ENCODE measurements around the gene DPP3.

Gene DPP3

GRCh38 chr11:66510990-66511339 is 30.7 kb downstream of the DPP3 start:
- Histone ChIP-seq H3K4ac (ENCODE audit: low read depth, low read length) (peak overlapping the region; percentile 73), H3K79me2 (ENCODE audit: control insufficient read depth, insufficient read depth, low read length, poor library complexity) (peaks cover 3% of the 10 kb centered on the region), H2AK5ac (ENCODE audit: low read length) (peak overlapping the region; percentile 85), H3K27me3 (ENCODE audit: insufficient read depth, low read length) (no peaks in the 10 kb centered on the region), H4K8ac (ENCODE audit: low read depth, low read length) (peak overlapping the region; percentile 94), H3K4me1 (ENCODE audit: control insufficient read depth in 1 of 2, insufficient read depth in 2 of 2, low read length in 2 of 2) (peaks cover 3 to 4% of the 10 kb centered on the region in 2 experiments), H3K4me2 (ENCODE audit: low read length) (peak overlapping the region; percentile 84), H4K91ac (ENCODE audit: low read depth, low read length) (peak overlapping the region; percentile 31), H3K27ac (ENCODE audit: low read depth, low read length) (no peak overlapping the region), H2BK12ac (ENCODE audit: low read length) (no peak overlapping the region), H2BK5ac (ENCODE audit: low read depth, low read length, poor library complexity) (peak overlapping the region; percentile 24), H3K36me3 (ENCODE audit: control insufficient read depth in 1 of 2, insufficient read depth in 2 of 2, low read length in 2 of 2) (peaks cover 20 to 29% of the 10 kb centered on the region in 2 experiments), H2BK120ac (ENCODE audit: insufficient read depth, low read length, poor library complexity) (no peak overlapping the region), H3K9me3 (ENCODE audit: insufficient read depth, low read depth, low read length) (peaks cover 2% of the 10 kb centered on the region), H3K14ac (ENCODE audit: low read length) (peak overlapping the region; percentile 26), H3K9ac (ENCODE audit: low read length) (peak overlapping the region; percentile 81), H3K18ac (ENCODE audit: low read length) (peak overlapping the region; percentile 50), H3K4me3 (ENCODE audit: low read depth, low read length) (peak overlapping the region; percentile 86), H2AFZ (ENCODE audit: insufficient read depth, low read length, poor library complexity) (peak overlapping the region; percentile 53), H3K79me1 (ENCODE audit: low read length) (peaks cover 2% of the 10 kb centered on the region), H3K23ac (ENCODE audit: low read length) (no peak overlapping the region), H4K12ac (ENCODE audit: low read depth, low read length) (peak overlapping the region; percentile 70)
- DNase-seq: no peak
- WGBS (ENCODE audit: extremely low coverage, insufficient coverage, insufficient read length): no CpG with 5 or more reads among the region's 5 CpGs

- H3K4me1 ChIP-seq (ENCODE audit: control insufficient read depth in 1 of 2, insufficient read depth in 2 of 2, low read length in 2 of 2): no peaks in the 10 kb centered on the region
- no peak overlapping the region for H4K8ac ChIP-seq (ENCODE audit: low read depth, low read length)
- no peak overlapping the region for H2AK5ac ChIP-seq (ENCODE audit: low read length)
- no peak overlapping the region for H3K9ac ChIP-seq (ENCODE audit: low read length)
- no peak overlapping the region for H3K27ac ChIP-seq (ENCODE audit: low read depth, low read length)
- no peak overlapping the region for H2AFZ ChIP-seq (ENCODE audit: insufficient read depth, low read length, poor library complexity)
- H3K23ac ChIP-seq (ENCODE audit: low read length): no peak overlapping the region
- H3K36me3 ChIP-seq (ENCODE audit: control insufficient read depth in 1 of 2, insufficient read depth in 2 of 2, low read length in 2 of 2): peaks cover 30 to 41% of the 10 kb centered on the region in 2 experiments
- DNase-seq: no peak
- no peak overlapping the region for H3K4me2 ChIP-seq (ENCODE audit: low read length)
- H3K18ac ChIP-seq (ENCODE audit: low read length): no peak overlapping the region
- H3K27me3 ChIP-seq (ENCODE audit: insufficient read depth, low read length): no peaks in the 10 kb centered on the region
- no peaks in the 10 kb centered on the region for H3K79me2 ChIP-seq (ENCODE audit: control insufficient read depth, insufficient read depth, low read length, poor library complexity)
- H3K9me3 ChIP-seq (ENCODE audit: insufficient read depth, low read depth, low read length): peaks cover 1% of the 10 kb centered on the region
- H4K12ac ChIP-seq (ENCODE audit: low read depth, low read length): no peak overlapping the region
- H2BK120ac ChIP-seq (ENCODE audit: insufficient read depth, low read length, poor library complexity): no peak overlapping the region
- no peak overlapping the region for H4K91ac ChIP-seq (ENCODE audit: low read depth, low read length)
- H3K4me3 ChIP-seq (ENCODE audit: low read depth, low read length): no peak overlapping the region
- no peak overlapping the region for H2BK12ac ChIP-seq (ENCODE audit: low read length)
- no peak overlapping the region for H3K14ac ChIP-seq (ENCODE audit: low read length)
- no peak overlapping the region for H2BK5ac ChIP-seq (ENCODE audit: low read depth, low read length, poor library complexity)
- no CpG with 5 or more reads among the region's 11 CpGs for WGBS (ENCODE audit: extremely low coverage, insufficient coverage, insufficient read length)
- no peak overlapping the region for H3K4ac ChIP-seq (ENCODE audit: low read depth, low read length)
- no peaks in the 10 kb centered on the region for H3K79me1 ChIP-seq (ENCODE audit: low read length)
These were observed 43.4 kb downstream of the DPP3 start for GRCh38 chr11:66523611-66524010.

- no peak overlapping the region for H4K12ac ChIP-seq (ENCODE audit: low read depth, low read length)
- no peak overlapping the region for H4K91ac ChIP-seq (ENCODE audit: low read depth, low read length)
- no peak overlapping the region for H3K9ac ChIP-seq (ENCODE audit: low read length)
- no peak overlapping the region for H2BK120ac ChIP-seq (ENCODE audit: insufficient read depth, low read length, poor library complexity)
- H3K4ac ChIP-seq (ENCODE audit: low read depth, low read length): no peak overlapping the region
- no peak overlapping the region for H3K27ac ChIP-seq (ENCODE audit: low read depth, low read length)
- no peak overlapping the region for H4K8ac ChIP-seq (ENCODE audit: low read depth, low read length)
- no peak for DNase-seq
- no CpG with 5 or more reads among the region's 10 CpGs for WGBS (ENCODE audit: extremely low coverage, insufficient coverage, insufficient read length)
- no peak overlapping the region for H3K4me2 ChIP-seq (ENCODE audit: low read length)
- H3K27me3 ChIP-seq (ENCODE audit: insufficient read depth, low read length): no peaks in the 10 kb centered on the region
- H3K79me1 ChIP-seq (ENCODE audit: low read length): no peaks in the 10 kb centered on the region
- no peak overlapping the region for H3K23ac ChIP-seq (ENCODE audit: low read length)
- H3K4me3 ChIP-seq (ENCODE audit: low read depth, low read length): no peak overlapping the region
- no peak overlapping the region for H3K18ac ChIP-seq (ENCODE audit: low read length)
- H2AK5ac ChIP-seq (ENCODE audit: low read length): no peak overlapping the region
- peaks cover 1% of the 10 kb centered on the region for H3K9me3 ChIP-seq (ENCODE audit: insufficient read depth, low read depth, low read length)
- H3K36me3 ChIP-seq (ENCODE audit: control insufficient read depth in 1 of 2, insufficient read depth in 2 of 2, low read length in 2 of 2): peaks cover 29 to 37% of the 10 kb centered on the region in 2 experiments
- H2AFZ ChIP-seq (ENCODE audit: insufficient read depth, low read length, poor library complexity): no peak overlapping the region
- H2BK5ac ChIP-seq (ENCODE audit: low read depth, low read length, poor library complexity): no peak overlapping the region
- no peaks in the 10 kb centered on the region for H3K4me1 ChIP-seq (ENCODE audit: control insufficient read depth in 1 of 2, insufficient read depth in 2 of 2, low read length in 2 of 2)
- H2BK12ac ChIP-seq (ENCODE audit: low read length): no peak overlapping the region
- H3K79me2 ChIP-seq (ENCODE audit: control insufficient read depth, insufficient read depth, low read length, poor library complexity): no peaks in the 10 kb centered on the region
- H3K14ac ChIP-seq (ENCODE audit: low read length): no peak overlapping the region
These were observed 44.2 kb downstream of the DPP3 start for GRCh38 chr11:66524304-66525040.

DNA sequence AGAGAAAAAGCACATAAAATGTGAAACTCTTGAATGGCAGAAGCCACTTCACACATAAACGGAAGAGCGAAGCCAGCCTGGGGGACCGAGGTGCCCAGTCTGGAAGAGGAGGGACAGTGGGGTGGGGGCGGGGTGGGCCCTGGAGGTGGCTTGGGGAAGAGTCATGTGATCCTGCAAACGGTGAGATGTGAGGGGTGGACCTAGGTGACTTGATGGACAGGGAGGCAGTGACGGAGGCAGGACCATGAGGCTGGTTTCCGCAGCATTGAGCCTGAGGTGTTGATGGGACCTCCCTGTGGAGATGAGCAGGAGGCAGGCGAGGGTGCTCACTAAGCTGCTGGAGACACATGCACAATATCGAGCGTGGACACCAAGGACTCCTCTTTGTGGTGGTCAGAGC is 48.8 kb downstream of the DPP3 start:
- Histone ChIP-seq H3K4me1 (ENCODE audit: control insufficient read depth in 1 of 2, insufficient read depth in 2 of 2, low read length in 2 of 2) (no peaks in the 10 kb centered on the region), H2BK5ac (ENCODE audit: low read depth, low read length, poor library complexity) (no peak overlapping the region)
- no CpG with 5 or more reads among the region's 10 CpGs for WGBS (ENCODE audit: extremely low coverage, insufficient coverage, insufficient read length)

More for the DNA sequence above, 48.8 kb downstream of the DPP3 start:
- H3K18ac ChIP-seq (ENCODE audit: low read length): no peak overlapping the region
- peaks cover 3% of the 10 kb centered on the region for H3K9me3 ChIP-seq (ENCODE audit: insufficient read depth, low read depth, low read length)
- no peak overlapping the region for H2AK5ac ChIP-seq (ENCODE audit: low read length)
- no peak overlapping the region for H2BK120ac ChIP-seq (ENCODE audit: insufficient read depth, low read length, poor library complexity)
- no peak for DNase-seq
- no peak overlapping the region for H3K4me2 ChIP-seq (ENCODE audit: low read length)
- H4K8ac ChIP-seq (ENCODE audit: low read depth, low read length): no peak overlapping the region
- H3K4ac ChIP-seq (ENCODE audit: low read depth, low read length): no peak overlapping the region
- H3K36me3 ChIP-seq (ENCODE audit: control insufficient read depth in 1 of 2, insufficient read depth in 2 of 2, low read length in 2 of 2): peaks cover 18 to 34% of the 10 kb centered on the region in 2 experiments
- no peak overlapping the region for H3K14ac ChIP-seq (ENCODE audit: low read length)
- no peak overlapping the region for H2AFZ ChIP-seq (ENCODE audit: insufficient read depth, low read length, poor library complexity)
- H4K12ac ChIP-seq (ENCODE audit: low read depth, low read length): no peak overlapping the region
- H3K9ac ChIP-seq (ENCODE audit: low read length): no peak overlapping the region
- H2BK12ac ChIP-seq (ENCODE audit: low read length): no peak overlapping the region
- H3K23ac ChIP-seq (ENCODE audit: low read length): no peak overlapping the region
- H3K79me1 ChIP-seq (ENCODE audit: low read length): no peaks in the 10 kb centered on the region
- H3K79me2 ChIP-seq (ENCODE audit: control insufficient read depth, insufficient read depth, low read length, poor library complexity): no peaks in the 10 kb centered on the region
- no peak overlapping the region for H3K4me3 ChIP-seq (ENCODE audit: low read depth, low read length)
- H3K27me3 ChIP-seq (ENCODE audit: insufficient read depth, low read length): no peaks in the 10 kb centered on the region
- no peak overlapping the region for H4K91ac ChIP-seq (ENCODE audit: low read depth, low read length)
- no peak overlapping the region for H3K27ac ChIP-seq (ENCODE audit: low read depth, low read length)
